Measurements from ENCODE around the gene ABHD2.
A peak's percentile ranks its signal among the peaks of the same experiment; 100 is the strongest.
"Not testable (repeated sequence)": the region's sequence is repeated elsewhere in the genome, so short reads cannot be mapped to it uniquely, and the experiment has no call there.

Gene ABHD2

GRCh38 chr15:89119489-89120478, 31.5 kb downstream of the ABHD2 start:
- no peak for DNase-seq

GRCh38 chr15:89120479-89121000, 32.3 kb downstream of the ABHD2 start:
- DNase-seq = not testable (repeated sequence)

DNA sequence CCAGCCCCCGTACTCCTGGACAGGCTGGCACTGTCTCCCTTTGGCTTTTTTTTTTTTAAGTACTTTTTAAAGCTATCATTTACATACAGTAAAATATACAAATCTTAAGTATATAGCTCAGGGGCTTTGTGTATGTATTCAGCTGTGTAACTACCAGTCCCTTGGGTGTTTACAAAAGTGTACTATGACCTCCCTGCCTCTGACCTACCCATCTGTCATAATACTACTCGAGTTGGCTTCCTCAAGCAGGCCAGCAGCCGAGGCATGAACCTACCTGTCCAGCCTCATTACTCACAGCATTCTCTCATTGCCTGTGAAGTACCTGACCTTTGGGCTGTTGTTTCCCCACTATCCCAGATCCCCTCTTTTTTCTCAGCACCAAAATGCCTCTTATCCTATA, 33.2 kb downstream of the ABHD2 start:
- DNase-seq = no peak

GRCh38 chr15:89122505-89123180, 34.4 kb downstream of the ABHD2 start:
- DNase-seq = no peak

- DNase-seq = no peak
Measured at GRCh38 chr15:89123181-89123525, 34.9 kb downstream of the ABHD2 start.

GRCh38 chr15:89125088-89125826, 37.0 kb downstream of the ABHD2 start:
- no peak for DNase-seq

DNA sequence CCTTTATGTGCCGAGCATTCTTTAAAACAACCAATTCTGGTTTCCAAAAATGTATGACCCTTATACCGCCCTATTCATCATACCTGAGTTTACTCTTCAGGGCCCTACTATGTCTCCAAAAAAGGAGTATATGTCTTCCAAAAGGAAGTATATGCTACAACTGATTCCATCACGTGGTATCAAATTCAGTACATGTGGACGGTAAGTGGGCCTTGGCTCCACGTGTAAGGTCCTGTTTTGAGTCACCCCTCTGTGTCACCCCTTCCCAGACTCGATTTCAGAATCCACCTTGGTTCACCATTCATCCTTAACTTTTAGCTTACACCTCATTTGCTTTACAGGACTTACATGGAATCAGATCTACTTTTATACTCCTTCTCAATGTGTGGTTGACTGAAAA, 37.8 kb downstream of the ABHD2 start:
- no peak for DNase-seq

- DNase-seq = no peak
Measured at GRCh38 chr15:89127054-89127702, 38.9 kb downstream of the ABHD2 start.

- no peak for DNase-seq
Measured at GRCh38 chr15:89128320-89129122, 40.3 kb downstream of the ABHD2 start.

GRCh38 chr15:89129123-89129815, 41.0 kb downstream of the ABHD2 start:
- peak in 11 of 51 donors; percentile 13 to 66 (median 25) for DNase-seq

DNA sequence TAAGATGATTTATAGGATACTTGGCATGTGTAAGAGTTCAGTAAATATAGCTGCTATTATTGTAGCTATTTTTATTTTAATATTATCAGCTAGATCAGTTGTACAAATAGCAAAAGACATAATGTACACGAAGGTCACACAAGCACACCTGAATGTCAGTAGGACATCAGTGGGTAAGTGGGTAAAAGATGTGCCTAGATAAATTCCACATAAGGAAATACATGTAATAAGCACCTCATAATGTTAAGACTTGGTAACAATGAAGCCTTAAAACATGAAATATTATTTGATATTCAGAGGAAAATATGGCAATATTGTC, 41.5 kb downstream of the ABHD2 start:
- DNase-seq = no peak

DNA sequence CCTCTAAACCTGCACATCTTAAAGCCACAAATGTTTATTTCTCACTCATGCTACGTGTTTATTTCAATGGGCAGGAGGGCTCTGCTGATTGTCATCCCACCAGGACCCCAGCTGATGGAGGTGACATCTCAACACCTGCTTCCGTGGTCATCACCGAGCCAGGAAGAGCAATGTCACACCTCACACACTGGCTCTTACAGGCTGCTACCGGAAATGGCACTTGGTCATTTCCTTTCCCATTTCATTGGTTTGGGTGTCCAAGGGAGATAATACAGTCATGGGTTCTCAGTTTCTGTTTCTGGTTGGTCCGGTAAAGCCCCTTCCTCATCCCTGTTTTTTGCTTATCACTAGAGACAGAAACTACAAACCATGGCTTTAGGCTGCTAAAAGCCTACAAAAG, 41.9 kb downstream of the ABHD2 start:
- DNase-seq = no peak

DNA sequence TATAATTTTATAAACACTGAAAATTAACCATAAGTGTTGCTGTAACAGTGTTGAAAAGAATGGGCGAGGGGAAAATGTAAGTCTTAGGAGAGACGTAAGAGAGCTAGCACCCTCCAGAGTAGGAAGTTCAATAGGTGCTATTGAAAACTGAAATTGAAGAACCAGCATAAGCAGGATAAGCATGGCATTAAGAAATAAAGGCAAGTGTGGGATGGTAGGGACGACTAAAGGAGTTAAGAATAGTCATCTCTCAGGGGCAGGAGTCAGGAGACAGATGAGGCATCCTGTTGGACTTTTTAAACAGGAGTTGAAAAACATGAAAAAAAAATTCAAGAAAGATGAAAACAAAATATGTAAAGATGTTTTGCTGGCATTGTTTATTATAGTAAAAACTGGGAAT, 43.5 kb downstream of the ABHD2 start:
- no peak for DNase-seq

GRCh38 chr15:89132611-89133507, 44.6 kb downstream of the ABHD2 start:
- peak in 8 of 51 donors; percentile 25 to 40 (median 28) for DNase-seq

GRCh38 chr15:89135387-89136077, 47.3 kb downstream of the ABHD2 start:
- DNase-seq = not testable (repeated sequence)

- no peak for DNase-seq
Measured at GRCh38 chr15:89136078-89136806, 48.0 kb downstream of the ABHD2 start.

Measured in hypothalamus (tissue), 51 donors.